CD4-positive, alpha-beta memory T cell (primary cell): ENCODE data around the gene PRXL2B. TPM values are rescaled to one million over a fixed set of nuclear protein-coding genes. Genes with fewer than 3 reads are reported as not detected.
A peak's percentile ranks its signal among the peaks of the same experiment; 100 is the strongest.

Source experiments
- CTCF ChIA-PET: fragments of 350-600 bp; sonication (Branson Sonifier 250); formaldehyde crosslinking; loops from one replicate; lab custom pipeline; 2021; ENCODE audit warnings: inconsistent platforms; ENCODE audit not compliant: partially characterized antibody; lab: Charles Lee
- POLR2A ChIA-PET: fragments of 350-600 bp; sonication (Branson Sonifier 250); formaldehyde crosslinking; loops from one replicate; lab custom pipeline; 2021; ENCODE audit not compliant: partially characterized antibody; lab: Charles Lee
- DNase-seq, 5 donors: peaks; one replicate each; pipeline versions ENCODE4 v3.0.0 to v3.0.0-alpha.2; 2020 to 2022; ENCODE audit warnings: mixed read lengths in 1 of 5
- H3K27ac ChIP-seq: one replicate; pipeline ENCODE4 v1.7.0; 2013; ENCODE audit warnings: low read depth, low read length
- H3K27me3 ChIP-seq: 2 replicates; pipeline ENCODE4 v1.7.0; 2013; ENCODE audit warnings: mild to moderate bottlenecking, low read length, moderate library complexity; ENCODE audit not compliant: insufficient read depth
- H3K36me3 ChIP-seq: 2 replicates; pipeline ENCODE4 v1.7.0; 2013; ENCODE audit warnings: mild to moderate bottlenecking, low read length, moderate library complexity; ENCODE audit not compliant: insufficient read depth
- H3K4me1 ChIP-seq: 2 replicates; pipeline ENCODE4 v1.7.0; 2013; ENCODE audit warnings: mild to moderate bottlenecking, low read length, moderate library complexity; ENCODE audit not compliant: insufficient read depth
- H3K4me3 ChIP-seq, 2 donors: one replicate each; pipeline ENCODE4 v1.7.0; 2013; ENCODE audit warnings: low read length in 2 of 2, mild to moderate bottlenecking in 1 of 2
- H3K9me3 ChIP-seq, 2 donors: one replicate each; pipeline ENCODE4 v1.7.0; 2013; ENCODE audit warnings: low read length in 2 of 2, control low read depth in 1 of 2; ENCODE audit not compliant: control insufficient read depth in 1 of 2
- H3K27ac Mint-ChIP-seq, 7 donors: one replicate each; pipeline ENCODE4 v1.8.0; 2020 to 2021; ENCODE audit warnings: mixed read lengths in 7 of 7, mild to moderate bottlenecking in 6 of 7, inconsistent platforms in 3 of 7, moderate library complexity in 3 of 7
- H3K27me3 Mint-ChIP-seq, 2 donors: one replicate each; pipeline ENCODE4 v1.8.0; 2020 to 2021; ENCODE audit warnings: mixed read lengths in 2 of 2
- H3K36me3 Mint-ChIP-seq, 2 donors: one replicate each; pipeline ENCODE4 v1.8.0; 2020 to 2021; ENCODE audit warnings: mixed read lengths in 2 of 2, inconsistent platforms in 1 of 2, mild to moderate bottlenecking in 1 of 2
- H3K4me1 Mint-ChIP-seq, 4 donors: one replicate each; pipeline ENCODE4 v1.8.0; 2020 to 2021; ENCODE audit warnings: mixed read lengths in 4 of 4, mild to moderate bottlenecking in 1 of 4
- H3K4me3 Mint-ChIP-seq, 8 donors: one replicate each; pipeline ENCODE4 v1.8.0; 2020 to 2021; ENCODE audit warnings: mixed read lengths in 8 of 8, mild to moderate bottlenecking in 7 of 8, moderate library complexity in 6 of 8, inconsistent platforms in 3 of 8
- H3K9me3 Mint-ChIP-seq, 8 donors: one replicate each; pipeline ENCODE4 v1.8.0; 2020 to 2021; ENCODE audit warnings: mixed read lengths in 8 of 8, mild to moderate bottlenecking in 5 of 8, inconsistent platforms in 3 of 8, moderate library complexity in 1 of 8
- intact Hi-C: fragments of 100-400 bp; cut with micrococcal nuclease; formaldehyde crosslinking; loops from one replicate; pipeline ENCODE4 v1.15.1; 2023
- polyA plus RNA-seq, 2 donors: library from polyadenylated mRNA; unstranded; fragments of 300-500 nt; fragmentation: Illumina TruSeq; gene quantifications; one replicate each; pipeline ENCODE4 v1.2.3, GENCODE V29; 2021
- total RNA-seq, 2 experiments: library from RNA; stranded (reverse); gene quantifications; one replicate each; pipeline ENCODE4 v1.2.3, GENCODE V29; 2021

The PRXL2B gene
- total and polyA plus RNA-seq, 4 experiments from 2014 or later = 21.4 to 27.2 (median 25.0) TPM

- peaks cover 0 to 11% of the 10 kb centered on the region in 2 donors for H3K36me3 Mint-ChIP-seq
- ChIA-PET POLR2A (interaction anchor here (0.6 to 7.1 kb wide), 26 partner anchors 7 to 390 kb away, joined by 3 to 189 read pairs (median 5); partner anchors contain the start of genes FAAP20, HES5, MORN1 and PANK4), CTCF (interaction anchor here (0.7 to 4.7 kb wide), 10 partner anchors 8 to 390 kb away, joined by 3 to 37 read pairs (median 8); partner anchors contain the start of genes FAAP20, PANK4 and TNFRSF14)
- H3K9me3 Mint-ChIP-seq = no peaks in the 10 kb centered on the region
- intact Hi-C loops = loop anchor here (1.0 kb wide), 1 partner anchor 29 kb away; the partner anchor contains the start of gene TNFRSF14
- no peaks in the 10 kb centered on the region for H3K9me3 ChIP-seq
- no peaks in the 10 kb centered on the region for H3K27me3 ChIP-seq
- H3K27me3 Mint-ChIP-seq = no peaks in the 10 kb centered on the region
- peak overlapping the region; percentile 87 to 96 (median 89) for H3K4me3 Mint-ChIP-seq
- peaks cover 53% of the 10 kb centered on the region for H3K4me1 ChIP-seq
- no peaks in the 10 kb centered on the region for H3K36me3 ChIP-seq
- peak overlapping the region; percentile 52 to 72 for H3K4me3 ChIP-seq
- peak overlapping the region; percentile 90 for H3K27ac ChIP-seq
- peak in 1 of 5 donors; percentile 36 for DNase-seq
- peaks cover 25 to 62% (median 44%) of the 10 kb centered on the region in 4 donors for H3K4me1 Mint-ChIP-seq
- H3K27ac Mint-ChIP-seq = peak overlapping the region; percentile 92 to 99 (median 96)
These were observed 1.8 kb upstream of the PRXL2B start for GRCh38 chr1:2584686-2585317.

GRCh38 chr1:2585318-2586092 is 1.1 kb upstream of the PRXL2B start:
- peak overlapping the region; percentile 90 for H3K27ac ChIP-seq
- peak overlapping the region; percentile 52 to 72 for H3K4me3 ChIP-seq
- H3K9me3 ChIP-seq = no peaks in the 10 kb centered on the region
- peaks cover 24 to 58% (median 40%) of the 10 kb centered on the region in 4 donors for H3K4me1 Mint-ChIP-seq
- ChIA-PET POLR2A (interaction anchor here (0.6 to 7.1 kb wide), 31 partner anchors 8 to 396 kb away, joined by 3 to 189 read pairs (median 4); partner anchors contain the start of genes FAAP20, HES5, MORN1 and PANK4), CTCF (interaction anchor here (0.7 to 4.7 kb wide), 11 partner anchors 8 to 390 kb away, joined by 3 to 37 read pairs (median 7); partner anchors contain the start of genes FAAP20, PANK4 and TNFRSF14)
- peaks cover 50% of the 10 kb centered on the region for H3K4me1 ChIP-seq
- no peaks in the 10 kb centered on the region for H3K9me3 Mint-ChIP-seq
- intact Hi-C loops = loop anchor here (1.0 to 2.0 kb wide), 8 partner anchors 7 to 391 kb away; partner anchors contain the start of genes FAAP20, MORN1, PANK4 and PEX10
- H3K27me3 Mint-ChIP-seq = no peaks in the 10 kb centered on the region
- H3K27ac Mint-ChIP-seq = peak overlapping the region; percentile 92 to 99 (median 96)
- H3K36me3 Mint-ChIP-seq = peaks cover 0 to 13% of the 10 kb centered on the region in 2 donors
- peak overlapping the region; percentile 87 to 96 (median 89) for H3K4me3 Mint-ChIP-seq
- DNase-seq = peak; percentile 78 to 88 (median 80)
- H3K36me3 ChIP-seq = no peaks in the 10 kb centered on the region
- H3K27me3 ChIP-seq = no peaks in the 10 kb centered on the region

GRCh38 chr1:2587071-2587859 is 688 bp downstream of the PRXL2B start:
- Histone ChIP-seq H3K27me3 (no peaks in the 10 kb centered on the region), H3K36me3 (no peaks in the 10 kb centered on the region), H3K9me3 (no peaks in the 10 kb centered on the region), H3K4me1 (peaks cover 36% of the 10 kb centered on the region), H3K4me3 (peak overlapping the region in 1 of 2 donors; percentile 72), H3K27ac (peak overlapping the region; percentile 90)
- no peaks in the 10 kb centered on the region for H3K9me3 Mint-ChIP-seq
- peaks cover 17 to 48% (median 32%) of the 10 kb centered on the region in 4 donors for H3K4me1 Mint-ChIP-seq
- CTCF ChIA-PET = interaction anchor here (0.8 to 2.1 kb wide), 5 partner anchors 26 to 171 kb away, joined by 3 to 7 read pairs (median 4); partner anchors contain the start of gene TNFRSF14
- no peaks in the 10 kb centered on the region for H3K27me3 Mint-ChIP-seq
- POLR2A ChIA-PET = interaction anchor here (1.2 to 7.1 kb wide), 9 partner anchors 9 to 195 kb away, joined by 4 to 189 read pairs (median 33); partner anchors contain the start of genes MORN1, PANK4, PEX10 and RER1
- peak overlapping the region; percentile 74 to 95 (median 78) for H3K4me3 Mint-ChIP-seq
- DNase-seq = no peak
- H3K27ac Mint-ChIP-seq = peak overlapping the region in 4 of 7 donors; percentile 27 to 95 (median 63)
- intact Hi-C loops = loop anchor here (2.0 kb wide), 1 partner anchor 392 kb away; the partner anchor contains the start of gene FAAP20
- H3K36me3 Mint-ChIP-seq = peaks cover 0 to 9% of the 10 kb centered on the region in 2 donors

- DNase-seq = peak in 1 of 5 donors; percentile 38
- no peaks in the 10 kb centered on the region for H3K27me3 Mint-ChIP-seq
These were observed 1.4 kb downstream of the PRXL2B start for GRCh38 chr1:2587860-2588571.

GRCh38 chr1:2588661-2589430 is 2.3 kb downstream of the PRXL2B start:
- intact Hi-C loops = no loop called here
- ChIA-PET CTCF (interaction anchor here (1.8 to 2.1 kb wide), 2 partner anchors 33 to 41 kb away, joined by 6 to 7 read pairs; partner anchors contain the start of gene TNFRSF14), POLR2A (no interaction called here)
- Mint-ChIP-seq H3K4me3 (peak overlapping the region in 4 of 8 donors; percentile 40 to 47 (median 44)), H3K27ac (peak overlapping the region in 2 of 7 donors; percentile 53 to 58), H3K4me1 (peaks cover 11 to 40% (median 27%) of the 10 kb centered on the region in 4 donors), H3K36me3 (peaks cover 0 to 8% of the 10 kb centered on the region in 2 donors), H3K9me3 (no peaks in the 10 kb centered on the region), H3K27me3 (no peaks in the 10 kb centered on the region)
- Histone ChIP-seq H3K4me3 (no peak overlapping the region), H3K4me1 (peaks cover 27% of the 10 kb centered on the region), H3K9me3 (no peaks in the 10 kb centered on the region), H3K27me3 (no peaks in the 10 kb centered on the region), H3K27ac (no peak overlapping the region), H3K36me3 (no peaks in the 10 kb centered on the region)
- DNase-seq = peak in 1 of 5 donors; percentile 19

More at GRCh38 chr1:2587860-2588571, 1.4 kb downstream of the PRXL2B start:
- no peaks in the 10 kb centered on the region for H3K27me3 ChIP-seq
- peak overlapping the region; percentile 90 for H3K27ac ChIP-seq
- intact Hi-C loops = loop anchor here (2.0 kb wide), 1 partner anchor 393 kb away; the partner anchor contains the start of gene FAAP20
- Mint-ChIP-seq H3K4me1 (peaks cover 15 to 48% (median 34%) of the 10 kb centered on the region in 4 donors), H3K9me3 (no peaks in the 10 kb centered on the region), H3K27ac (peak overlapping the region in 3 of 7 donors; percentile 65 to 95 (median 66)), H3K36me3 (peaks cover 0 to 8% of the 10 kb centered on the region in 2 donors), H3K4me3 (peak overlapping the region; percentile 33 to 95 (median 75))
- ChIA-PET CTCF (interaction anchor here (0.9 to 2.1 kb wide), 4 partner anchors 27 to 172 kb away, joined by 4 to 7 read pairs (median 5); partner anchors contain the start of gene TNFRSF14), POLR2A (interaction anchor here (1.2 to 7.1 kb wide), 8 partner anchors 31 to 196 kb away, joined by 4 to 189 read pairs (median 33); partner anchors contain the start of genes MORN1, PANK4, PEX10 and RER1)
- peak overlapping the region in 1 of 2 donors; percentile 72 for H3K4me3 ChIP-seq
- no peaks in the 10 kb centered on the region for H3K36me3 ChIP-seq
- H3K4me1 ChIP-seq = peaks cover 36% of the 10 kb centered on the region
- H3K9me3 ChIP-seq = no peaks in the 10 kb centered on the region
